Panc1 (cell line): ENCODE results near the gene NAGPA. TPM values are rescaled to one million over a fixed set of nuclear protein-coding genes. Genes with fewer than 3 reads are reported as not detected.
"Not testable (repeated sequence)": the region's sequence is repeated elsewhere in the genome, so short reads cannot be mapped to it uniquely, and the experiment has no call there.

ENCODE experiments used
- ATAC-seq: fragments of 200-7000 bp; cut with Tn5 transposase; 2 replicates; pipeline ENCODE4 v1.9.1; 2020; ENCODE audit warnings: mild to moderate bottlenecking, moderate library complexity
- BruUV-seq: library from RNA; stranded (reverse); fragments of 400-500 nt; replicated peaks from 2 replicates; lab custom pipeline; 2021; lab: Mats Ljungman, UMichigan
- CTCF ChIA-PET: fragments of 300-600 bp; sonication (Branson Sonifier 250); formaldehyde crosslinking; loops from one replicate; lab custom pipeline; 2022; ENCODE audit warnings: antibody characterized with exemption; lab: Charles Lee
- POLR2A ChIA-PET: fragments of 300-600 bp; sonication (Branson Sonifier 250); formaldehyde crosslinking; loops from one replicate; lab custom pipeline; 2022; ENCODE audit warnings: antibody characterized with exemption; lab: Charles Lee
- DNase-seq: peaks from one replicate; pipeline ENCODE4 v3.0.0-alpha.2; 2010; ENCODE audit warnings: low read depth, low spot score
- H3K27ac ChIP-seq: 2 replicates; pipeline ENCODE4 v1.5.1; 2011; ENCODE audit warnings: mild to moderate bottlenecking, low read length, inconsistent platforms
- H3K27me3 ChIP-seq: fragments of 200-500 bp; sonication (Bioruptor generic); 2 replicates; pipeline ENCODE4 v1.6.0; 2014; ENCODE audit warnings: low read length, inconsistent platforms; ENCODE audit not compliant: control insufficient read depth, insufficient read depth
- H3K36me3 ChIP-seq: fragments of 200-500 bp; sonication (Bioruptor generic); 2 replicates; pipeline ENCODE4 v1.5.1; 2014; ENCODE audit warnings: inconsistent platforms, mild to moderate bottlenecking, low read length, moderate library complexity; ENCODE audit not compliant: control insufficient read depth, insufficient read depth
- H3K4me1 ChIP-seq: 2 replicates; pipeline ENCODE4 v1.5.1; 2011; ENCODE audit warnings: inconsistent platforms, mild to moderate bottlenecking, low read length, moderate library complexity; ENCODE audit not compliant: control insufficient read depth, insufficient read depth
- H3K4me3 ChIP-seq, 2 experiments: 2 replicates each; pipeline ENCODE4 v1.5.1; 2011 to 2012; ENCODE audit warnings: low read depth in 2 of 2, low read length in 2 of 2, mild to moderate bottlenecking in 2 of 2, inconsistent platforms in 1 of 2, moderate library complexity in 1 of 2
- H3K9me3 ChIP-seq: fragments of 200-500 bp; sonication (Bioruptor generic); 2 replicates; pipeline ENCODE4 v1.5.1; 2014; ENCODE audit warnings: low read depth, mild to moderate bottlenecking, inconsistent platforms, low read length, moderate library complexity; ENCODE audit not compliant: control insufficient read depth, insufficient read depth
- CTCF ChIP-seq: fragments of 450-650 bp; IDR thresholded peaks from 2 replicates; pipeline ENCODE4 v1.5.1; 2017; ENCODE audit warnings: mild to moderate bottlenecking
- POLR2AphosphoS5 ChIP-seq: IDR thresholded peaks from 2 replicates; pipeline ENCODE4 v1.6.1; 2012; ENCODE audit warnings: mild to moderate bottlenecking, low read depth, low read length, moderate library complexity
- REST ChIP-seq, 2 experiments: IDR thresholded peaks; 2 replicates each; pipeline ENCODE4 v1.6.1; 2011 to 2012; ENCODE audit warnings: low read depth in 2 of 2, control low read depth in 1 of 2, low read length in 1 of 2, mild to moderate bottlenecking in 1 of 2, moderate library complexity in 1 of 2; ENCODE audit not compliant: insufficient read depth in 1 of 2
- SIN3A ChIP-seq: IDR thresholded peaks from 2 replicates; pipeline ENCODE4 v1.6.1; 2012; ENCODE audit warnings: low read depth, mild to moderate bottlenecking, low read length, moderate library complexity, borderline replicate concordance; ENCODE audit not compliant: insufficient read depth
- TCF7L2 ChIP-seq: IDR thresholded peaks from 2 replicates; pipeline ENCODE4 v1.6.1; 2011; ENCODE audit warnings: mild to moderate bottlenecking, low read depth, low read length, inconsistent platforms
- in situ Hi-C: cut with HindIII; loops from 2 replicates; pipeline ENCODE4 v1.10.0; 2016; ENCODE audit warnings: low sequenced_read_pairs, low pct_unique_long_range_greater_than_20kb
- intact Hi-C: fragments of 100-400 bp; cut with micrococcal nuclease; formaldehyde crosslinking; loops from one replicate; pipeline ENCODE4 v1.10.0; 2022; ENCODE audit not compliant: unreplicated experiment
- total RNA-seq: library from RNA; stranded (reverse); gene quantifications from one replicate; pipeline ENCODE4 v1.2.1, GENCODE V29; 2021; ENCODE audit not compliant: unreplicated experiment

NAGPA gene
- total RNA-seq, 1 experiment from 2014 or later: 19.2 TPM

- in situ Hi-C loops (no loop called here), intact Hi-C loops (no loop called here)
- DNase-seq (no peak), ATAC-seq (no peak)
- BruUV-seq: no TSS peak
- H3K4me3 ChIP-seq: no peak overlapping the region
- ChIA-PET CTCF (no interaction called here), POLR2A (no interaction called here)
- H3K9me3 ChIP-seq: no peaks in the 10 kb centered on the region
- no peaks in the 10 kb centered on the region for H3K36me3 ChIP-seq
- peaks cover 13% of the 10 kb centered on the region for H3K27me3 ChIP-seq
- no peaks in the 10 kb centered on the region for H3K4me1 ChIP-seq
- no peak overlapping the region for H3K27ac ChIP-seq
- no peak for TF ChIP-seq TCF7L2
- TF ChIP-seq POLR2AphosphoS5: no peak
- TF ChIP-seq SIN3A: no peak
- TF ChIP-seq CTCF: no peak
- no peak for TF ChIP-seq REST (IDR thresholded peaks at IDR 0.05; ENCODE audit: insufficient read depth in 1 of 2, low read depth in 2 of 2, low read length in 1 of 2)
These were observed 13.2 kb upstream of the NAGPA start for GRCh38 chr16:5046914-5047313.

- Histone ChIP-seq H3K4me1 (no peaks in the 10 kb centered on the region), H3K36me3 (no peaks in the 10 kb centered on the region), H3K4me3 (no peak overlapping the region), H3K9me3 (no peaks in the 10 kb centered on the region), H3K27ac (no peak overlapping the region), H3K27me3 (peaks cover 13% of the 10 kb centered on the region)
- ATAC-seq (no peak), DNase-seq (no peak)
- ChIA-PET POLR2A (no interaction called here), CTCF (no interaction called here)
- no TSS peak for BruUV-seq
- TF ChIP-seq REST (IDR thresholded peaks at IDR 0.05; ENCODE audit: insufficient read depth in 1 of 2, low read depth in 2 of 2, low read length in 1 of 2) (no peak), POLR2AphosphoS5 (no peak), SIN3A (no peak), TCF7L2 (no peak), CTCF (no peak)
- intact Hi-C loops: no loop called here
- in situ Hi-C loops: no loop called here
These were observed 11.9 kb upstream of the NAGPA start for GRCh38 chr16:5045499-5046115.

- H3K4me3 ChIP-seq, H3K27ac ChIP-seq, H3K36me3 ChIP-seq, H3K4me1 ChIP-seq, in situ Hi-C loops, BruUV-seq, CTCF ChIA-PET, POLR2A ChIA-PET, DNase-seq, ATAC-seq, intact Hi-C loops, H3K9me3 ChIP-seq: not testable (repeated sequence)
- peaks cover 10% of the 10 kb centered on the region; the same call in 1 of the 2 replicates for H3K27me3 ChIP-seq
These were observed 10.8 kb upstream of the NAGPA start for GRCh38 chr16:5044581-5044980.
